Measurements from ENCODE around the gene NEUROG3.

The NEUROG3 gene

DNA sequence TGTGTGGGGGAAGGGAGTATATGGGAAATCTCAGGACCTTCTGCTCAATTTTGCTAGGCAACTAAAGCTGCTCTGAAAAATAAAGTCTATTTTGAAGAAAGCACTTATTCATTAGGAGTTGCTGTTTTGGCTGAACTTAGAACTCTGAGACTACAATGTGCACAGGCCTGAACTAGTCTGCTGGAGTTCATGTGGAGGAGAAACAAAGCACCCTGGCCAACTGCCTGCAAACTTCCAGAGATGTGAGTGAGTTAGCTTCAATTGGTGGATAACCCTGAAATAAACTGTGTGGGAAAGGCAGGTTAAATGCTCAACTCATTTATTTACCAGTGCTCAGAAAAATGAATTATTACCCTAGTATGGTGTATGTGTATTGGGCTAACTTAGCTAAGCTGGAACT is 39.5 kb upstream of the NEUROG3 start:
- DNase-seq (ENCODE audit: low read depth), result no peak
- TF ChIP-seq, protein P1, sequence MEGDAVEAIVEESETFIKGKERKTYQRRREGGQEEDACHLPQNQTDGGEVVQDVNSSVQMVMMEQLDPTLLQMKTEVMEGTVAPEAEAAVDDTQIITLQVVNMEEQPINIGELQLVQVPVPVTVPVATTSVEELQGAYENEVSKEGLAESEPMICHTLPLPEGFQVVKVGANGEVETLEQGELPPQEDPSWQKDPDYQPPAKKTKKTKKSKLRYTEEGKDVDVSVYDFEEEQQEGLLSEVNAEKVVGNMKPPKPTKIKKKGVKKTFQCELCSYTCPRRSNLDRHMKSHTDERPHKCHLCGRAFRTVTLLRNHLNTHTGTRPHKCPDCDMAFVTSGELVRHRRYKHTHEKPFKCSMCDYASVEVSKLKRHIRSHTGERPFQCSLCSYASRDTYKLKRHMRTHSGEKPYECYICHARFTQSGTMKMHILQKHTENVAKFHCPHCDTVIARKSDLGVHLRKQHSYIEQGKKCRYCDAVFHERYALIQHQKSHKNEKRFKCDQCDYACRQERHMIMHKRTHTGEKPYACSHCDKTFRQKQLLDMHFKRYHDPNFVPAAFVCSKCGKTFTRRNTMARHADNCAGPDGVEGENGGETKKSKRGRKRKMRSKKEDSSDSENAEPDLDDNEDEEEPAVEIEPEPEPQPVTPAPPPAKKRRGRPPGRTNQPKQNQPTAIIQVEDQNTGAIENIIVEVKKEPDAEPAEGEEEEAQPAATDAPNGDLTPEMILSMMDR (conservative IDR thresholded peaks at IDR 0.05; ENCODE audit: control insufficient read depth, insufficient read depth, low read depth, low read length), result no peak
- H3K4me3 ChIP-seq (ENCODE audit: control insufficient read depth, low read depth, low read length), result no peak overlapping the region

DNA sequence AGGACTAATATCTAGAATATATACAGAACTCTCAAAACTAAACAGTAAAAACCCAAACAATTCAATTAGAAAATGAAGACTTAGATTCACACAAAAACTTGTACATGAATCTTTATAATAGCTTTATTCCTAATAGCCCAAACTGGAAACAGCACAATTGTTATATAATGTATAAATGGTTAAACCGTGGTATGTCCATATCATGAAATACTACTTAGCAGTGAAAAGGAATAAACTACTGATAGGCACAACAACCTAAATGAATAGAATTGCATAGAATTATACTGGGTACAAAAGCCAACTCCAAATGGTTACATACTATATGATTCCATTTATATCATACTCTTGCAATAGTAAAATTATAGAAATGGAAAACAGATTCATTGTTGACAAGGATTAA is 35.9 kb upstream of the NEUROG3 start:
- no peak overlapping the region for H3K4me3 ChIP-seq (ENCODE audit: control insufficient read depth, low read depth, low read length)
- no peak for DNase-seq (ENCODE audit: low read depth)
- TF ChIP-seq, protein P1 (conservative IDR thresholded peaks at IDR 0.05; ENCODE audit: control insufficient read depth, insufficient read depth, low read depth, low read length), result no peak

DNA sequence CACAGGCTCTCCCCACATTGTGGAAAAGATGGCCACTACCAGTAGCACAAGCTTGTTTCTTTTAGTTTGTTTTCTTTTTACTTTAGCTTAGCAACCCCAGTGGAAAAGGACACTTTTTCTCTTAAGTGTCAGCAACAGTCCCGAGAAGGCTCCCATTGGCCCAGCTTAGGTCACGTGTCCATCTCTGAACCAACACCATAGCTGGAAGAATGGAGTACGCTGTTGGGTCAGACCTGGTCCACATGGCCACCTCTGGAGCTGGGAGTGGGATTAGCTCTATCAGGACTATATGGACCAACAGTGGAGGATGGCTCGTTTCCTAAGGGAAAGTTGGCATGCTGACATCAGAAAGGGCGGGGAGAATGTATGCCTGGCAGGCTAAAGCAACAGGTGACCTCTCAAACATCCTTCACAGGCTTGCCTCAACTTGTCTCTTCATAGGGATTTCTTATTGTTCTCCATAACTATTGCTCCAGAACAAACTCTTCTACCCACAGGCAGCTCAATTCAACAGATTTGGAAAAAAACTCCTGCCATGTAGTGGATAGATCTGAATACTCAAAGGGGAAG is 27.6 kb upstream of the NEUROG3 start:
- TF ChIP-seq, protein P1 (conservative IDR thresholded peaks at IDR 0.05; ENCODE audit: control insufficient read depth, insufficient read depth, low read depth, low read length), result no peak
- DNase-seq (ENCODE audit: low read depth), result no peak
- H3K4me3 ChIP-seq (ENCODE audit: control insufficient read depth, low read depth, low read length), result no peak overlapping the region

DNA sequence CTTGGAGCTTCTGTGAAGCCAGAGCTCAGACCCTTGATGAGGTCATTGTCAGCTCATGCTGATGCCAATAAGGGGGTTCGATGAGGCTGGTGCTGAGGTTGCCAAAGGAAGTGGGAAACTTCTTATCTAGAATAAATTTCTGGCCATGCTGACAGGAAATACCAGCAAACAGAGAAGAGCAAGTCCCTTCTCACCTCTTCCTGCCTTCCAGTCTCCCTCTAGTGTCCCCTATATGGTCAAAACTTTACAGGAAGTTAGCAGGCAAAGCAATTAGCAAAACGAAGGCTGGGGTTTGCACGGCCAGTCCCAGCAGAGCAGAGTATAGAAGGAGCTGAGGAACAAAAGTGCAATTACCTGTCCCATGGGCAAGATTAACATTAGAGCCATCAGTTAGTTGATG is 15.1 kb upstream of the NEUROG3 start:
- no peak overlapping the region for H3K4me3 ChIP-seq (ENCODE audit: control insufficient read depth, low read depth, low read length)
- no peak for DNase-seq (ENCODE audit: low read depth)
- TF ChIP-seq, protein P1 (conservative IDR thresholded peaks at IDR 0.05; ENCODE audit: control insufficient read depth, insufficient read depth, low read depth, low read length), result no peak

DNA sequence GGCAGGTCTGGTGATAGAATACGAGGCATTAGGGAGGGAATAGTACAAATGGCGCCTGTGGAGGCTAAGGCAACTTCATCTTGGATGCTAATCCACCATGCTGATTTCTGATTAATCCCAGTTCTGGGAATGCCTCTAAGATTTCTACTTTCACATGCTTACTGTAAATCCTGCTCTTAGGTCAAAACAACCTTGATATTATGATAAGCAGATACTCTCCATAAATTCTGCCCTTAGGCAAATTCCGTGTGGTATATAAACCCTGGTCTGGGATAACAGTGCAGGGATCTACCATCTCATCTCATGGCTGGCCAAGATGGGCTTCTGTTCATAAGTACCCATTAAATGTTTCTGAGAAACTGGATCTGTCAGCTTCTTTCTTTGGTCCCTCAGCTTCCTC is 11.4 kb upstream of the NEUROG3 start:
- H3K4me3 ChIP-seq (ENCODE audit: control insufficient read depth, low read depth, low read length), result no peak overlapping the region
- TF ChIP-seq, protein P1 (conservative IDR thresholded peaks at IDR 0.05; ENCODE audit: control insufficient read depth, insufficient read depth, low read depth, low read length), result no peak
- DNase-seq (ENCODE audit: low read depth), result no peak

DNA sequence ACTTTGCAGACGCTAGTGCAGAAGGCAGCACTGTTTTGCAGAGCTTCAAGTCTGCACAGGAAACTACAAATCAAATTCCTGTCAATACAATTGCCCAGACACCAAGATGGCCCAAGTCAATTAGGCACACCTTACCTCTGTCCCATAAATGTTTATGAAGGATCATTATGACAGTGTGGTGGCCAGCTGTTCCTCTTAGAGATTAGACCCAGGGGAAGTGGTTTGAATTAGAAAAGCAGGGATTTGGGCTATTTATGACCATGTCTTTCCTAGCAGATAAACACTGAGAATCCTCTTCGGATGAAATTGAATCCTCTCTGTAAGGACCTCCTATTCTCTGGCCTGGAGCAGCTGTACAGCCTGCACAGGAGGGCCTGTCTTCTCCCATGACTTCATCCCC is 9.9 kb upstream of the NEUROG3 start:
- no peak overlapping the region for H3K4me3 ChIP-seq (ENCODE audit: control insufficient read depth, low read depth, low read length)
- TF ChIP-seq, protein P1 (conservative IDR thresholded peaks at IDR 0.05; ENCODE audit: control insufficient read depth, insufficient read depth, low read depth, low read length), result no peak
- DNase-seq (ENCODE audit: low read depth), result no peak

DNA sequence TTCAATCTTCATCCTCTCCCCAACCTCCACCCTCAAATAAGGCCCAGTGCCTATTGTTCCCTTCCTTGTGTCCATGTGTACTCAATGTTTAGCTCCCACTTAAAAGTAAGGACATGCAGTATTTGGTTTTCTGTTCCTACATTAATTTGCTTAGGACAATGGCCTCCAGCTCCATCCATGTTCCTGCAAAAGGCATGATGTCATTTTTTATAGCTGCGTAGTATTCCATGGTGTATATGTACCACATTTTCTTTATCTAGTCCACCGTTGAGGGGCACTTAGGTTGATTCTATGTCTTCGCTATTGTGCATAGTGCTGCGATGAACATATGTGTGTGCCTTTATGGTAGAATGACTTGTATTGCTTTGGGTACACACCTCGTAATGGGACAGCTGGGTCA is 7.2 kb upstream of the NEUROG3 start:
- no peak overlapping the region for H3K4me3 ChIP-seq (ENCODE audit: control insufficient read depth, low read depth, low read length)
- no peak for DNase-seq (ENCODE audit: low read depth)
- TF ChIP-seq, protein P1 (conservative IDR thresholded peaks at IDR 0.05; ENCODE audit: control insufficient read depth, insufficient read depth, low read depth, low read length), result no peak
